GM18517 (cell line): ENCODE results near the gene TACC2.

Experiments
- ATAC-seq: cut with Tn5 transposase; IDR thresholded peaks from one replicate; pipeline ENCODE4 v1.9.1; 2021; ENCODE audit warnings: mild to moderate bottlenecking, moderate library complexity; ENCODE audit not compliant: unreplicated experiment

Gene TACC2

DNA sequence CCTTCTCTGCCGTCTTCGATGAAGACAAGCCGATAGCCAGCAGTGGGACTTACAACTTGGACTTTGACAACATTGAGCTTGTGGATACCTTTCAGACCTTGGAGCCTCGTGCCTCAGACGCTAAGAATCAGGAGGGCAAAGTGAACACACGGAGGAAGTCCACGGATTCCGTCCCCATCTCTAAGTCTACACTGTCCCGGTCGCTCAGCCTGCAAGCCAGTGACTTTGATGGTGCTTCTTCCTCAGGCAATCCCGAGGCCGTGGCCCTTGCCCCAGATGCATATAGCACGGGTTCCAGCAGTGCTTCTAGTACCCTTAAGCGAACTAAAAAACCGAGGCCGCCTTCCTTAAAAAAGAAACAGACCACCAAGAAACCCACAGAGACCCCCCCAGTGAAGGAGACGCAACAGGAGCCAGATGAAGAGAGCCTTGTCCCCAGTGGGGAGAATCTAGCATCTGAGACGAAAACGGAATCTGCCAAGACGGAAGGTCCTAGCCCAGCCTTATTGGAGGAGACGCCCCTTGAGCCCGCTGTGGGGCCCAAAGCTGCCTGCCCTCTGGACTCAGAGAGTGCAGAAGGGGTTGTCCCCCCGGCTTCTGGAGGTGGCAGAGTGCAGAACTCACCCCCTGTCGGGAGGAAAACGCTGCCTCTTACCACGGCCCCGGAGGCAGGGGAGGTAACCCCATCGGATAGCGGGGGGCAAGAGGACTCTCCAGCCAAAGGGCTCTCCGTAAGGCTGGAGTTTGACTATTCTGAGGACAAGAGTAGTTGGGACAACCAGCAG is 221.7 kb downstream of the TACC2 start:
- no peak for ATAC-seq

DNA sequence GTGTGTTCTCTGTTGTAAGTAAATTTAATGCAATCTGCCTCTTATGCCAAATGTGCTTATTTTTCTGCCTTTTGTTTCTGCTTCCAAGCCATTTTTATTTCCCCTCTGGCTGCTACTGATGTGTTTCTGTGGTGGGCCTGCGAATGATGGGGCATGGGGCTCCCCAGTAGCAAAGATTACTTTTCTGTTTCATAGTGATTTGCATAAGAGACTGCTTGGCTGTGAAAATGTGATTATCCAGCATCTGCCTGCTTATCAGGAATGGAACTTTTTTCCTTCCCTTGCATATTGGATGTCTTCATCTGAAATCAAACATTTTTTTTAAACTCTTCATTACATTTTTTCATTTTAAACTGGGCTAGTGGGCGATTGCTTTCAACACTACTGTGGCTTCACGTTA is 224.4 kb downstream of the TACC2 start:
- ATAC-seq: no peak

DNA sequence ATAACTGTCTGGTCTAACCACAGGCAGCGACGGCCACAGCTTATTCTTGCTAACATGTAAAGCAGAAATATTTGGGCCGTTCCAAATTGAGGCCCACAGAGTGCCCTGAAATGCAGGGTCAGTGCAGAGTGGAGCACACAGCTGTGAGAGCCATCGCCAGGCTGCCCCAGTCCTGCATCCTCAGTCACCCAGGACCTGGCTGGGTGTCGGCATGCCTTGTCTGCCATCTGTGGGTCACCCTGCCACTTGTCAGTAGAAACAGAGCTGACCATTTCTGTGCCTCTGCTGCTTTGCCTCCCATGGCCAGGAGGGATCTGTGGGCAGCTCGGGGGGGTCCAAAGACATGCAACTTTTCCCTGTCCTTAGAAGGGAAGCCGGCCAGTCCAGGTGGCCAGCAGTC is 224.8 kb downstream of the TACC2 start:
- no peak for ATAC-seq

DNA sequence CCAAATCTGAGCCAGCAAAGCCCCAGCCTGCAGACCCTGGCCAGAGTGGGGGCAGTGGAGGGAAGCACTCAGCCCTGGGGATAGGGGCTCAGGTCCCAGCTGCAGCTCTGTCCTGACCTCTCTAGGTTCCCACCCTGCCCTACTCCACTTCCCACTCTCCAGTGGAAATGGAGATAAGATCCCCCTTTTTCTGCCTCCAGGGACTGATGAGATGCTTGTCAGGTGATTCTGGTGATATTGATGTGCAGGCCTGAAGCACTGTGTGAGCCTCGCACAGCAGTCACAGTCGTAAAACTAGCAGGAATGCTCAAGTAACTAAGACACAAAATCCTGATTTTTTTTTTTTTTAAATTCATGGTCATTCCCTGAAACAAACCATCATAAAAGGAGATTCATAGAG is 227.1 kb downstream of the TACC2 start:
- ATAC-seq: no peak

DNA sequence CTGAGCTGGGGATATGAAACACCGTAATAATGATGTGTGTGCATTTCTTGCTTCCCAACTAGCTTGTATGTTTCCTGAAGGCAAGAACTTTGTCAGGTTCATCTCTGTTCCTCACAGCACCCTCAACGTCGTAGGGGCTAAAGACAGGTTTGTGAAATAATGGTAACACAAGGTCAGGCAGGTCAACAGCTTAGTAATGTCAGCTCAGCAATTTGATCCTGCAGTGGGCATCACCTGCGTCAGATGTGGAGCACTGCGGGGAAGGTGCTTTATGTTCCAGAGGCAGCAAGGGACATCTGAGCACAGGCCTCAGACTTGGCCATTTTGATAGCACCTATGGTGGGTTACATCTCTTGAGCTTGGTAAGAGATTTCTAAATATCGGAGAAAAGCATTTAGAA is 230.4 kb downstream of the TACC2 start:
- ATAC-seq: no peak

DNA sequence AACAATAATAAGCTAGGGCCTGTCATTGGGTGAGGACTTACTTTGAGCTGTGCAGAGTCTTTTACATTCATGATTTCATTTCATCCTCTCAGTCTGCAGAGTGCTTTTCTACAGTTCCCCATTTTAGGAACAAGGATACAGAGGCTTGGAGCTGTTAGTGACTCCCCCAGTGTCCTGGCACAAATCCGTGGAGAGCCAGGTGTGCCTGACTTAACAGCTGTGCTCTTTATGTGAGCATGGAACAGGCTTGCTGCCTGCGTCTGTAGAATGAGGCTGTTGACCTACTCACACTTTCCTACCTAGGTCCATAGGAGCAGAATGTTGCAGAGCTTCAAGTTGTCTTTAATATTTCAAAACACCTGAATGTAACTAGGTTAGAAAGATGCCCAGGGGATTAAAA is 231.8 kb downstream of the TACC2 start:
- ATAC-seq: no peak

DNA sequence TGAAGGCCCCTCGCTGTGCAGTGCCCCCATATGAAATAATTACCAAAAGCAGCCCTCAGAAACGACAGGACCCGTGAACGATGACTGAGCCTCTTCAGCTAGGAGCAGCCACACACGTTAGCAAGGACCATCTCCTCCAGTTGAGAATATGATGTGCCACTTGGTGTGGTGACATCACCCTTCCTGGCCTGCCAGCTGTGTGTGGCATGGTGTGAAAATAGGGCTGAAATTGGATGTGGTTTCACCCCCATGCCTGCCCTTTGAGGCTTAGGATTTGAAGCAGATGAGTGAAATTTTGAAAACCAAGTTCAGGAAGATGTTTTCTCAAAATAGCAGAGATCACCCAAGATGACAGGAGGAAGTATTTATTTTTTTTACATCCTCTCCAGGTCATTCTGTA is 233.0 kb downstream of the TACC2 start:
- ATAC-seq: no peak

DNA sequence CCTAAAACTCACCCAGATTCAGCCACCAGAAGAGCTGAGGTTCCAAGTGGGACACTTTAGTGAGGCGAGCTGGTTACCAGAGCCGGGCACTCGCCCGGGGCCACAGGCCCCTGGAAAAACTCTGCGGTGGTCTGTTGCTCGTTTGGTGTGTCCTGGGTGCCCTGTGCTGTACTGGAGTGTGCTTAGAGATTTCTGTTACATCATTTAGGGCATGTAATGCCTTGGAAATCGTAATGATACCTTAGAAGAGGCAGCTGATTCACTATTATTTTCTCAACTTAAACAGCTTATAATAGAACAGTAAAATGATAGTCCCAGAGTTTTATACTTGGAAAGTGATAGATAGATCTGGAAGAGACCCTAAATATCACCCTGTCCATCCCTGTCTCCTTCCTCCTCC is 233.7 kb downstream of the TACC2 start:
- ATAC-seq: no peak

DNA sequence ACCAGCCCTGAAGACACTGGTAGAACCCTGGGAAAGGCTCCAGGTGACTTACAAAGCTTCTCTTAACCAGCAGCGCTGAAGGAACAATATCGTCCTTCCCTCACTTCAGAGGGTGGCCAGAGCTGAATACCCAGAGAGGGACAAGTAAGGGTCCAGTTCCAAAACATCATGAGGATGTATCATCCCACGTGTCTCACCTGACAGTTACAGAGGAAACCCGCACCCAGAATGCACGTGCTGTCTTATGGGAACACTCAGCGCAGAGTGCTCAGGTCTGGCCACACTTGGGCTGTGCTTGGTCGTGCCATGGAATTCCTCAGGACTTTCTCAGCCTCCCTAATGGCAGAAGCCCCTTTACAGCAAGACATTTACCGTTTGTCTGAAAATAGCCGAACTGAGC is 235.2 kb downstream of the TACC2 start:
- no peak for ATAC-seq

DNA sequence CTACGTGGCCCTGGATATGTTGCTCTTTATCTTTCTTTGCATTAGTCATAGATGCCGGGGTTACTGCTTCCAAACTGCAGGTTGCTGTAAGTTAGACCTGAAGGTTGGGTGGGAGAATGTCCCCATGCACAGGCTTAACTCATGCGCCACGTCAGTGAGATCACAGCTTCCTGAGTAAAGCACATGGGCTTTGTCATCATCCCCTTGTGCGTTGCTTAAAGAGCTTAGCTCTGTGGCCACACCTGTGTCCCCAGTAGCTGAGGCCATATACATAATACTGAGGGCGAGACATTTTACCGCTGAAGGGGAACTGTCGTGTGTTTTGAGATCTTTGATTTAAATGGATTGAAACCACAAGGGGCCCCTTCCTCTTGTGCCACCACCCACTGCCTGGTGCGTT is 236.4 kb downstream of the TACC2 start:
- no peak for ATAC-seq

DNA sequence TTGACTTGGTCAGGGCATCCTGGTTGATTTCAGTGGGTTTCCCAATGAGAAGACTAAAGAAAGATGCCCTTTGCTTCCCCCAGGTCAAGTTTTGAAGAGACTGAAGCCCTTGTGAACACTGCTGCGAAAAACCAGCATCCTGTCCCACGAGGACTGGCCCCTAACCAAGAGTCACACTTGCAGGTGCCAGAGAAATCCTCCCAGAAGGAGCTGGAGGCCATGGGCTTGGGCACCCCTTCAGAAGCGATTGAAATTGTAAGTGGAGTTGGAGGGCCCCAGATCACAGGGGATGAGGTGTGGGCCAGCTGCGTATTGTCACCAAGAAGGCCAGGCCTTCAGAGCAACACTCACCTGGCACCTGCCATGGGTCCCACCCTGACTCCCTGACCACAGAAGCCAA is 238.8 kb downstream of the TACC2 start:
- ATAC-seq: no peak

DNA sequence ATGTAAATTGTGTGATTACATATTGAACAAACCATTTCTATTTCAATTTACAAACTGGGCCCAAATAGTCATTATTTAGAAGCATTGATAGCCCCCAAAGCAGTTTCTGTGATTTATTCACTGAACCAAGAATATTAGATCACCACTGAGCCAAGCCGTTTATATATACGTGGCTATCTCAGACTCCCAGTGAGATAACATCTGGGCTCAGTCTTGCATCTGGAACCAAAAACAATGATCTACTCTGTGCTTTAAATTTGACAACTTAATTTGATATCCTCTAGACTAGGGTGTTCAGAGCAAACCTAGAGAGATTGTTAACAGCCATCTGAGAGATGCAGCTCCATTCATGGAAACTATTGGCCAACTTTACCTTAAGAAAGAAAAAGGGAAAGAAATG is 240.7 kb downstream of the TACC2 start:
- no peak for ATAC-seq

DNA sequence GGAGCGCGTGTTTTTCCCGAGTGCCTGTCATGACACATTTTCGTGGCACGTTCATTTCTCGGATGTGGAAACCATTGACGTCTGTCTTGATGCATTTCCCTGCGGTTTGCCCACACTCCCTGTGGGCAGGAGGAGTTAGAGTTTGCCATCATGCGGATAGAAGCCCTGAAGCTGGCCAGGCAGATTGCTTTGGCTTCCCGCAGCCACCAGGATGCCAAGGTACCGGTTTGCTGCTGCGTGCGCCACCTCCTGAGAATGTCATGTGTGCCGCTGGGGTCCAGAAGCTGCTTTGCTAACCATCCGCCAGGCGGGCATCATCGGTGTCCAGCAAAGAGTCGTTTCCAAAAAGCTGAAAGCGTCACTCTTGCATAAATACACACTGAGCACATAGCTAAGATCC is 241.3 kb downstream of the TACC2 start:
- no peak for ATAC-seq

DNA sequence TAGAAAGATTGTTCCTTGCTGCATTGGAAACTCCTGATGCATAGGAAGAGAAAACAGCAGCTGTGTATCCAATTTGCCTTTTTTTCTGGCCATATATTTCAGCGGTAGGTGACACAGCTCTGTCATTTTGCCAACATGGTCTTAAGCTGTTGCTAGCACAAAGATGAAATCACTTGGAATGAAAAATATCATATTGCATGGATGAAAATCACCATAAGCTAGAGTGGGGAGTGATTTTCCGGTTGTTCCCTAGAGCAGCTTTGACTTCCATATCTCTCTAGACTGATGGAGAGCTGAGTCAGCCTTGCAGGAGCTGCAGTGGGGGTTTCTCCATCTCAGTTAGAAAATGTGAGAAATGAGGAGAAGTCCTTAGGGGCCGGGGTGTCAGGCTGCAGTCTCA is 243.8 kb downstream of the TACC2 start:
- ATAC-seq: no peak

DNA sequence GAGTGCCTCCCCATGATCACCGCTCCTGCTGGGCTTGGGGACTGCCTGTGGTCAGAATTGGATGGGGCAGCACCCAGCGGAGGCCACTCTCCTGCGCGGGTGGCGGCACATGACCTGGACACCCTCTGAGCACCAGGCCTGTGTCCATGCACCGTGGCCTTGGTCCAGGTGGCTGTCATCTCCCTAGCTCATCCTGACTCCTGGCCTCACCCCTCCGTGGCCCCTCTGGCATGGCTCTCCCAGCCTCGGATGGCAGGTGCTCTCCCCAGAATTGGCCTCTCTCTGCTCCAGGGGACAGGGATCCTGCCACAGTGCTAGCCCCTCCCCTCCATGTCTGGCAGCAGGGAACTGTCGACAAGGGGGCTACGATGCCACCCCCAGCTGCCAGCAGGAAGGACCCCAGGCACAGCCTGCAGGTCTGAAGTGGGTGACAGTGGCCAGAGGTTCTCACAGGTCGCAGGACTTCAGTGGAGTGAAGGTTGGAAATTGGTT is 244.9 kb downstream of the TACC2 start:
- no peak for ATAC-seq

DNA sequence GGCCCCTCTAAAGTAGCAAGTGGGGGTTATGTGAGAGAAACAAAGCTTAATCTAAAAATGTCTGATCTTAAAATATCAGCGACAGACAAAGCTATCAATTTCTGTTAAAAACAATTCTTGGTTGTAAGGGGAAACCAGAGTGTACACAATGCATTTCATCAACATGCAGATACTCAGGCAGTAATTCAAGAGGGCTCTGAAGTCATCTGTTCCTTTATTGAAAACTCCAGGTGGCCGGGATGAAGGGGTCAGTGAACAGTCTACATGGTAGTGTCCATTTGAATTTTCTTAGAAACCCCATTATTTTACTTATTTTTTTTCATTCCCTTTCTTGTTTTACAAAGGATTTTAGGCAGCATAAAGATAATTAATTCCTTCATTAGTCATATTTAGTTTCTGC is 245.5 kb downstream of the TACC2 start:
- ATAC-seq: no peak

DNA sequence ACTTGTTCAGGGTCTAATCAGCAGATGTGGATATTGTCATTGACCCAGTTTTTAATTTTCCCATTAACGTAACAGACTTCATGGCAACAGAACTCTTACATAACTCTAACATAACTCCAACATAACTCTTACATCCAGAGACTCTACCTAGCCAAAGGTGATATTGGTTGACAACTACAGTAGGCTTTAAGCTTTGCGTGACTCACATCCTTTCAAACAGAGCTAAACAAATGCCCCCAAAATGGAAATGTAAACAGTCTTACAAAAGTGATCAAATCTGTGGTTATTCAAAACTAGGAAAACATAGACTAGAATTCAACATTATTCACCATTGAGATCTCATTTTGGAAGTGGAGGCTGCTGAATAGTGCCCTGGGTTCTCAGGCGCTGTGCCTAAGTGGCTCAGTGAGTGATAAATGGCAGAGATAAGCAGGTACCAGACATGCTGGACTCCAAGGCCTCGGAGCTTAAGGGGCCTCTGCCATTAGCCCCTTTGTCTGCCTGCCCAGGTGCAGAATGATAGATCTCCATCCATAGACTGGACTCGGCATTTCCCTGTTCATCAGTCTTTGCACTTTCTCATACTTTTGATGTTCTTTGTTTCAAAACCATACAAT is 247.8 kb downstream of the TACC2 start:
- ATAC-seq: no peak

DNA sequence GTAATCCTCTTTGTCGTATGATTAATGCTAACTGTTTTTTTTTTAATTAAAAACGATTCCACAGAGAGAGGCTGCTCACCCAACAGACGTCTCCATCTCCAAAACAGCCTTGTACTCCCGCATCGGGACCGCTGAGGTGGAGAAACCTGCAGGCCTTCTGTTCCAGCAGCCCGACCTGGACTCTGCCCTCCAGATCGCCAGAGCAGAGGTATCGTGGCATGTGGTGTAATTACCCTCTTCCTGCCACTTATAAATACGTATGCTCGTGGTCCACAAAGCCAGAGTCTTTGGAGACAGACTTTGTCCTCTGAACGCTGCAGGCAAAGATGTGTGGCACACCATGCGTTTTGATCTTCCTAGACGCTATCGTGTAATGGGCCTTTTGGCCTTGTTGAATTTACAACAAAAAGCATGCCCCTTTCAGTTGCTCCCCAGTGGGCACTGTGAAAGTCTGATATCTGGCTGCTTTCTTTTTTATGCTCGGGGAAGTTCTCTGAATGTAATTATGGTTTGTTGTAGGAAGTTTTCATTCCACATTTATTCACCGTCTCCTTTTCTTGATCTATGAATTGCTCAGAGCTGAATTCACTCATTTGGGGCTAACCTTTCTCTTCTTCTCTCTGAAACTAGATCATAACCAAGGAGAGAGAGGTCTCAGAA is 248.5 kb downstream of the TACC2 start:
- ATAC-seq: no peak

DNA sequence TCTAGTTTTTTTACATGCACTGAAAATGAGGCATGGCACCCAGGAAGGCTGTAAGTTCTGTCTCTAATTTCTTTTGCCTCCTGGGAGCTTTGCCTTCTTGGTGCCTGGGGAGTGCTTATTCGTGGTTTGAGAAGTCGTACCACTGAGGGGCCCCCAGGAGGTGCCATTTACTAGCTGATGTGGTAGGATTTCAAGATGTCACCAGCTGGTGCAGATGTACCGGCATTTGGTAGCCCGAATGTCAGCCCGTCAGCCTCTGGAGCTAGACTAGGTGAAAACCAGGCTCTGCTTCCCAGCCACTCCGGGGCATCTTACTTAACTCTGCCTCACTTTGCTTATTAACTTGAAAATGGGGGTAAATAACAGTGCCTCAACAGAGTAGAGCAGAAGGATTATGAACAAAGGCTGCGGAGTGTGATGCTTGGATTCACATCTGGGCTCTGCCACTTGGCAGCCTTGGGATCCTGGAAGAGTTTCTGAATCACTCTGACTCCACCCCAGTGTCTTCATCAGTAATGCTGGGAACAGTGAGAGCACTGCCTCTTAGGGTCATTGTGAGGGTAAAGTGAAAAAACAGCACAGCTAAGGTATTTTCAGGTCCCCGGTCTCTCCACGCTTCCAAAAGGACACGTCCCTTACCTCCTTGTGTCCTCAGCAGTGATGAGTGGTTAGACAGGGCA is 250.8 kb downstream of the TACC2 start:
- ATAC-seq: no peak

DNA sequence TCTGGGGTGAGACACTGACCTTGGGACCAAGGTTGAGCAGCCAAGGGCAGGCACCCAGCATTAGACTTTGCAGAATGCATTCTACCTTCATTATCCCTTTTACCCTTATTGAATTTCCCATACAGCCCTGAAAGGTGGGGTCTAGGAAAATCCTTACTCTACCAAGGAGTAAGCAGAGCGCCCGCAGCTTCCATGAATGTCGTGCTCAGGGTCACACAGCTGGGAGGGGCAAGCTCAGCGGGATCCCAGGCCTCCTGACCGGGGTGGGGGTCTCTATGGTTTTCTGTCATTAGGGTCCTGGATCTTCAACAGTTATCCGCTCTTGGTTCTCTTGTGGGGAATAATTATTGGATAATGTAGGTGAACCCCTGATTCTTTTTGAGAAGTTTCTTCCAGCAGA is 251.4 kb downstream of the TACC2 start:
- ATAC-seq: no peak

DNA sequence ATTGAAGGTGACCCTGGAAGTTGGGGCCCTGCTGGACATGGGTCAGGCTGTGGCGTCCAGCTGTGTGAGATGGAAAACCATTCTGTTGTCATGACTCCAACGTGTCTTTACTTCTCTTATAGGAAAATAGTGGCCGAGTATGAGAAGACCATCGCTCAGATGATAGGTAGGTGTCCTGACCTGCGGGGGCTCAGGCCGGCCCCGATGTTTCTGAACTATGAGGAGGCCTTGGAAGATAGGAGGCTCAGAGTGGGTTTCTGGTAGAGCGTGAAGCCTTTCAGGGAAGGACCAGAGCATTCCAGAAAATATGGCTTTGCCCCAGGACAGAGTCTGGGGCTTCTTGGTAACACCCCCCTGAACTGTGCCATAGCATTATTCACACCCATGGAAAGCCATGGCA is 252.9 kb downstream of the TACC2 start:
- ATAC-seq: no peak

DNA sequence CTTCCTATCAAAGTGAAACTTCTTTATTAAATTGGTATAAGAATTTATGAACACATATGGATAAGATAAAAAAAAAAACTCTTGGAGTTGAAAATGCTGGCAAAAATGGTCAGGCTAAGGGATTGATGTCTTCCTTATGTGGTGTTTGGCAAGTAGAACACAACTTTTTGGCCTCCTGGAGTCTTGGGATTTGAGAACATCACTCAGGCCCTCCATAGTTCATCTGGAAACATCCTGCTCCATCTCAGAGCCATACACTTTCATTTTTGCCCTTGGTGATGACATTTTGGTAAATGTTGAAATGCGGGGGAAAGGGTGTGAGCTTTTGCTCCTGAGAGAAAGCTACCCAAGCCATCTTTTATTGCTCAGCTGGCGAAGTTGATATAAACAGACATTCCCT is 254.6 kb downstream of the TACC2 start:
- no peak for ATAC-seq
